Adipose tissue (tissue), 3 donors: ENCODE measurements around the gene CA4. TPM values are rescaled to one million over a fixed set of nuclear protein-coding genes. Genes with fewer than 3 reads are reported as not detected.

ENCODE experiments used
- H3K27ac ChIP-seq: one replicate; pipeline ENCODE4 v1.5.1; 2013; ENCODE audit warnings: low read depth, low read length
- WGBS, 3 donors: extraction: QIAGEN DNeasy Blood & Tissue Kit; methylation state at CpG; one replicate each; pipeline ENCODE4 v1.1.7; 2013; 5-methylcytosine and 5-hydroxymethylcytosine counted together
- polyA plus RNA-seq, 3 donors: library from polyadenylated mRNA; stranded (reverse); fragments of 200-250 nt; gene quantifications; one replicate each; pipeline ENCODE4 v1.2.3, GENCODE V29; 2013
- donor health status: healthy with polysubstance abuse.
- donor health status: Bipolar disorder and iron deficiency.
- donor health status: healthy.

Gene CA4
- polyA plus RNA-seq, 3 donors: 12.3 to 57.0 (median 37.7) TPM

GRCh38 chr17:60127068-60128064 lies 22.4 kb upstream of the CA4 start:
- 69 to 80% (median 70%) methylated on average over 14 of the region's 14 CpGs for WGBS, 3 donors
- H3K27ac ChIP-seq: no peak overlapping the region

DNA sequence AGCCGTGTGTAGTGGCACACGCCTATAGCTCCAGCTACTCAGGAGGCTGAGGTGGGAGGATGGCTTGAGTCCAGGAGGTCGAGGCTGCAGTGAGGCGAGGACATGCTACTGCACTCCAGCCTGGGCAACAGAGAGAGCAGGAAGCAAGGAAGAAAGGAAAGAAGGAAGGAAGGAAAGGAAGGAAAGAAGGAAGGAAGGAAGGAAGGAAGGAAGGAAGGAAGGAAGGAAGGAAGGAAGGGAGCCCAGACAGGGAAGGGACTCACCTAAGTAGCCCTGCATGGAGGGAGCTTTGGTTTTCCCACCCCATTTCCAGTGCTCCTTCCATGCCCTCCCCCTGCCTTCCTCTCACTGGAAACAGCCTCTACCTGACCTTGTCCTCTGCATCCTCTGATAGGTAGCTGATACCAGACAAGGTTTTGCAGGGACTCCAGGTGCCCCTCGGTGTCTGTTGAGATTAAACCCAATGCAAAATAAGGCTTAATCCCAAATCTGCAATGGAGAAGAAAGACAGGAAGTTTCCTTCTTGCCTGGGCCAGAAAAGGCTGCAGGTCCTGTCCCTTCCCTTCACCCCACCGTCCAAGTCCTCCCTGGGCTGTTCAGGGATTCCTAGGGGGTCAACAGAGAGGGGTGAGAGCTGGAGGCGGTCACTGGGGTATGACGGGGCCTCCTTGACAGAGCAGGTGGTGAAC lies 21.5 kb upstream of the CA4 start:
- WGBS, 3 donors: 72 to 75% (median 74%) methylated on average over 8 of the region's 8 CpGs
- no peak overlapping the region for H3K27ac ChIP-seq

GRCh38 chr17:60129164-60129563 lies 20.6 kb upstream of the CA4 start:
- H3K27ac ChIP-seq: no peak overlapping the region
- 85 to 93% (median 91%) methylated on average over 4 of the region's 4 CpGs for WGBS, 3 donors

GRCh38 chr17:60130466-60130865 lies 19.3 kb upstream of the CA4 start:
- 83 to 89% (median 86%) methylated on average over 3 of the region's 3 CpGs for WGBS, 3 donors
- no peak overlapping the region for H3K27ac ChIP-seq

GRCh38 chr17:60134396-60135150 lies 15.2 kb upstream of the CA4 start:
- 7 to 10% (median 9%) methylated on average over 16 of the region's 16 CpGs for WGBS, 3 donors
- H3K27ac ChIP-seq: no peak overlapping the region

- WGBS, 3 donors: 1 to 3% (median 2%) methylated on average over 54 of the region's 54 CpGs
- H3K27ac ChIP-seq: no peak overlapping the region
These were observed 14.4 kb upstream of the CA4 start for GRCh38 chr17:60135151-60135950.

- 69 to 81% (median 69%) methylated on average over 13 of the region's 13 CpGs for WGBS, 3 donors
- no peak overlapping the region for H3K27ac ChIP-seq
These were observed 13.7 kb upstream of the CA4 start for GRCh38 chr17:60135951-60136666.

GRCh38 chr17:60137731-60138130 lies 12.0 kb upstream of the CA4 start:
- no peak overlapping the region for H3K27ac ChIP-seq
- 43 to 69% (median 51%) methylated on average over 1 of the region's 1 CpG for WGBS, 3 donors

DNA sequence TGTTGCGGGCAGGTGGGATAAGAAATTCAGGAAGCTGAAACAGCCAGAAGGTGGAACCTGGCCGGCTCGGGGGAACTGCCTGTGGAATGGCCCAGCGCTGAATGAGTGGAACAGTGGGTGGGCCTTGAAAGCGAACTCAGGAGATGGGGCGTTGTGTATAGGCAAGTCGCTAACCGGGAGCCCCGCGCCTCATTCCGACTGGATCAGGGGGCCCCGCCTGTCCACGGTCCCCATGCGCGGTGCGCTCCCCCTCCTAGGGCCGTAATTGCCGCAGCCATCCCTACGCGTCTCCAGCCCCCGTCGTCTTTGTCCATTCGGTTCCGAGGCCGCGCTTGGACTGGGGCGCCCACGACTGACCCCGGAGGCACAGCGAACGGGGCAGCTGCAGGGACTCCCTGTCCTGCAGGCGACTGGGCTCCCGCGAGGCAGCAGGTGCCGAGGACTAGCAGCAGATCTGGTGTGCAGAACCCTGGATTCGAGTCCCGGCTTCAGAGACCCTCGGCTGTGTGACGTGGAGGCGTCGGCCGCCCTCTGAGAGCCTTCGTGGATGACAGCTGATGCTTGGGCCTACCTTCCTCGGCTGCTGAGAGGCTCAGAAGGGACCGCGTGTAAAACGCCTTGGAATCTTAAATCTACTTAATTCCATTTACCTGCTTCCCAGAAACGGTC lies 10.9 kb upstream of the CA4 start:
- H3K27ac ChIP-seq: no peak overlapping the region
- 12 to 14% (median 13%) methylated on average over 44 to 48 of the region's 48 CpGs for WGBS, 3 donors

GRCh38 chr17:60139438-60140285 lies 10.1 kb upstream of the CA4 start:
- H3K27ac ChIP-seq: no peak overlapping the region
- 6 to 7% (median 7%) methylated on average over 61 to 66 of the region's 66 CpGs for WGBS, 3 donors

- 11 to 12% (median 11%) methylated on average over 40 to 52 of the region's 52 CpGs for WGBS, 3 donors
- H3K27ac ChIP-seq: no peak overlapping the region
These were observed 8.4 kb upstream of the CA4 start for GRCh38 chr17:60141111-60142018.

GRCh38 chr17:60142872-60143499 lies 6.8 kb upstream of the CA4 start:
- no peak overlapping the region for H3K27ac ChIP-seq
- WGBS, 3 donors: 6 to 10% (median 8%) methylated on average over 10 of the region's 10 CpGs

DNA sequence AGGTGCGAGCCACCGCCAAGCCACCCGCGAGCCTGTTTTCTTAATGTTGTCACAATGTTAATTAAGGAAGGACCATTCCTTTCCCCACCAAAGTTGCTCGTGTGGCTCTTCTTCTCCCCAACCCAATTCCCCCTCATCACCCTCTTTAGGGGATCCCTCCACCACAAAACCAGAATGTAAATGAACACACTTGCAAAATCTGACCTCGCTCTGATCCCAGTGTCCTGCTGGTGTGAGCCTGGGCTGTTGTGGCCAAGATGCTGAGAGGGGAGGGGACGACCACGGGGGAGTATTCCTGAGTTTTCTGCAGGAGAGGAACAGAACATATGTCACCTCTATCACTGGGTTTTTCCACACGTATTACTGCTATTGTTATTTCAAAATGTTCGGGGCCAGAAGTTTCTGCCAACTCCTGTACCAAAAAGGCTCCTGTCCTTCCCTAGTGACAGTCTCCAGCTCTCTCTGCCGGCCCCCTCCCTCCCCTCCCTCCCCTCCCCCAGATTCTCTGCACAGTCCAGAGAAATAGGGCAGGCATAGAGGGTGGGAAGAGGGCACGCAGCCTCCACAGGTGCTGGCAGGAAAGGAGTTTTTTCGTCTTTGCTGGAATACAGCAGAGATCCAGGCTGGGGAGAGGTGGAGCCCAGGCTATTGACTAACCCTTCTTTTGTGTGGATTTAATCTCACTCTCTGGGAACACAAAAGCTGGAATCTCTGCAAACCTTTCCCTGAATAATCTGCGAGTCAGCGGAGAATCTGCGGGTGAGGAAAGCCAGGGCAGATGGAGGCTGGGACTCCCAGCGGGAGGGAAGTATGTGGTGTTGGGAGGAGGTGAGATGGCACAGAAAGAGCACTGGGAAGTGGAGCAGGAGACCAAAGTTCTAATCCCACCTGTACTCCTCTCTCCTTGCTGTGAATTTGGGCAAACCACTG lies 4.5 kb upstream of the CA4 start:
- WGBS, 3 donors: 35 to 49% (median 45%) methylated on average over 17 of the region's 17 CpGs
- no peak overlapping the region for H3K27ac ChIP-seq

DNA sequence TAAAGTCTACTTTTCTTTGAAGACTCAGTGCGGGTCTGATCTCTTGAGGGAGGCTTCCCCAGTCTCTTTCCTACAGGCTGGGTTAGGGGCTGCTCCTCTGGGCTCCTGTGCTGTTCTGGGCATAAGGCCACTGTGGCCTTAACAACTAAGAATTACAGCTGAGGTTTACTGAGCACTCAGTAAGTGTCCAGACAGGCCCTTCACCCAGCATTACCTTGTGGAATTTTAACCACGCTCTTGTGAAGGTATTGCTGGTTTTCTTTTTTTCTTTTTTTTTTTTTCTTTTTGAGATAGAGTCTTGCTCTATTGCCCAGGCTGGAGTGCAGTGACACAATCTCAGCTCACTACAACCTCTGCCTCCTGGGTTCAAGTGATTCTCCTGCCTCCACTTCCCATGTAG lies 3.6 kb upstream of the CA4 start:
- WGBS, 3 donors: 85 to 93% (median 87%) methylated on average over 2 of the region's 2 CpGs
- H3K27ac ChIP-seq: no peak overlapping the region
